Adrenal gland (tissue), 5 donors: ENCODE results near the gene DTL.

Source experiments
- CTCF ChIP-seq, 6 experiments: fragments of 450-650 bp in 4 of 6; fragments of 200-600 bp in 2 of 6; sonication (generic) in 1 of 6; IDR thresholded peaks; 1 replicate in 5 of 6; 2 replicates in 1 of 6; pipeline versions ENCODE4 v1.5.1 to v1.8.0; 2016 to 2021; ENCODE audit warnings: antibody characterized with exemption in 6 of 6, mild to moderate bottlenecking in 2 of 6, moderate library complexity in 1 of 6
- POLR2A ChIP-seq, 2 donors: fragments of 450-650 bp; IDR thresholded peaks; one replicate each; pipeline ENCODE4 v1.6.1; 2017; ENCODE audit warnings: antibody characterized with exemption in 2 of 2, mild to moderate bottlenecking in 2 of 2, moderate library complexity in 1 of 2
- donor health status: DM: no; HTN: no; CAD: no.

GRCh38 chr1:212137854-212138253 lies 102.3 kb downstream of the DTL start:
- TF ChIP-seq CTCF (IDR thresholded peaks at IDR 0.05) (no peak), POLR2A (IDR thresholded peaks at IDR 0.05) (no peak)
